ENCODE results near the gene OPRM1.

- TF ChIP-seq CREB1 (IDR thresholded peaks at IDR 0.05) (no peak), EP300 (IDR thresholded peaks at IDR 0.05; ENCODE audit: borderline replicate concordance in 1 of 2, low read depth in 2 of 2, low read length in 2 of 2) (no peak), POLR2A (IDR thresholded peaks at IDR 0.05; ENCODE audit: control extremely low read depth in 1 of 2, low read depth in 2 of 2, low read length in 2 of 2) (no peak), CHD1 (IDR thresholded peaks at IDR 0.05; ENCODE audit: low read depth, low read length) (no peak), RFX5 (IDR thresholded peaks at IDR 0.05; ENCODE audit: borderline replicate concordance, low read depth, low read length) (no peak), RXRA (IDR thresholded peaks at IDR 0.05; ENCODE audit: insufficient read depth, low read depth, low read length) (no peak), GABPA (IDR thresholded peaks at IDR 0.05; ENCODE audit: borderline replicate concordance, insufficient read depth, low read length) (no peak), POLR2AphosphoS5 (IDR thresholded peaks at IDR 0.05; ENCODE audit: low read depth, low read length) (no peak), RAD21 (IDR thresholded peaks at IDR 0.05 in 1 of 2, conservative IDR thresholded peaks at IDR 0.05 in 1 of 2; ENCODE audit: low read depth in 2 of 2, low read length in 2 of 2) (no peak)
Measured at GRCh38 chr6:153994004-153994403, 45.0 kb upstream of the OPRM1 start.

All from H1 (cell line).